CD14-positive monocyte (primary cell): Measurements from ENCODE around the gene RALGAPA1. TPM values are rescaled to one million over a fixed set of nuclear protein-coding genes. Genes with fewer than 3 reads are reported as not detected.

Experiments used
- DNase-seq, 3 donors: peaks; one replicate each; pipeline ENCODE4 v3.0.0-alpha.2; 2011 to 2022
- H2AFZ ChIP-seq: 2 replicates; pipeline ENCODE4 v1.6.0; 2012; ENCODE audit warnings: mild to moderate bottlenecking, low read depth, low read length, inconsistent platforms; ENCODE audit not compliant: insufficient read depth, poor library complexity, severe bottlenecking
- H3K27ac ChIP-seq, 2 donors: 1 replicate in 1 of 2; 2 replicates in 1 of 2; pipeline ENCODE4 v1.5.1; 2012 to 2013; ENCODE audit warnings: low read length in 2 of 2, control low read depth in 1 of 2, inconsistent platforms in 1 of 2, low read depth in 1 of 2, mild to moderate bottlenecking in 1 of 2
- H3K27me3 ChIP-seq, 2 donors: one replicate each; pipeline versions ENCODE4 v1.6.0 to v1.6.1; 2011 to 2013; ENCODE audit warnings: low read length in 2 of 2; ENCODE audit not compliant: control insufficient read depth in 2 of 2, insufficient read depth in 2 of 2
- H3K36me3 ChIP-seq, 2 donors: replicated peaks in 1 of 2; 1 replicate in 1 of 2; 2 replicates in 1 of 2; pipeline versions ENCODE4 v1.5.1 to v1.6.1; 2012 to 2013; ENCODE audit warnings: low read length in 2 of 2, control low read depth in 1 of 2, inconsistent platforms in 1 of 2, mild to moderate bottlenecking in 1 of 2; ENCODE audit not compliant: insufficient read depth in 2 of 2, control insufficient read depth in 1 of 2
- H3K4me1 ChIP-seq, 2 donors: 1 replicate in 1 of 2; 2 replicates in 1 of 2; pipeline versions ENCODE4 v1.5.1 to v1.6.1; 2012 to 2013; ENCODE audit warnings: low read length in 2 of 2, control low read depth in 1 of 2, inconsistent platforms in 1 of 2, mild to moderate bottlenecking in 1 of 2, moderate library complexity in 1 of 2; ENCODE audit not compliant: insufficient read depth in 2 of 2, control insufficient read depth in 1 of 2
- H3K4me2 ChIP-seq: replicated peaks from 2 replicates; pipeline ENCODE3; 2012; ENCODE audit warnings: low read length, moderate library complexity, mild to moderate bottlenecking; ENCODE audit not compliant: poor library complexity, severe bottlenecking; ENCODE audit errors: extremely low read depth
- H3K4me3 ChIP-seq, 3 experiments: fragments of 200-600 bp in 1 of 3; sonication (generic) in 1 of 3; replicated peaks in 1 of 3; 1 replicate in 2 of 3; 2 replicates in 1 of 3; pipeline ENCODE4 v1.5.1; 2011 to 2013; ENCODE audit warnings: low read length in 3 of 3, mild to moderate bottlenecking in 3 of 3, control low read depth in 2 of 3, low read depth in 2 of 3, inconsistent platforms in 1 of 3, moderate library complexity in 1 of 3
- H3K79me2 ChIP-seq: 2 replicates; pipeline ENCODE4 v1.6.0; 2012; ENCODE audit warnings: mild to moderate bottlenecking, control low read depth, inconsistent platforms, low read length, moderate library complexity; ENCODE audit not compliant: insufficient read depth
- H3K9ac ChIP-seq: 2 replicates; pipeline ENCODE4 v1.6.0; 2017; ENCODE audit warnings: low read length, mild to moderate bottlenecking; ENCODE audit not compliant: insufficient read depth, poor library complexity, severe bottlenecking
- H3K9me3 ChIP-seq, 2 donors: replicated peaks in 1 of 2; 1 replicate in 1 of 2; 2 replicates in 1 of 2; pipeline versions ENCODE4 v1.5.1 to v1.6.1; 2012 to 2013; ENCODE audit warnings: low read length in 2 of 2, control low read depth in 1 of 2; ENCODE audit not compliant: control insufficient read depth in 1 of 2, insufficient read depth in 1 of 2
- H4K20me1 ChIP-seq: 2 replicates; pipeline ENCODE4 v1.6.0; 2012; ENCODE audit warnings: mild to moderate bottlenecking, low read length, control low read depth, moderate library complexity; ENCODE audit not compliant: insufficient read depth
- H3K27ac Mint-ChIP-seq, 7 donors: one replicate each; pipeline ENCODE4 v1.8.0; 2020; ENCODE audit warnings: mild to moderate bottlenecking in 7 of 7, mixed read lengths in 7 of 7, moderate library complexity in 6 of 7, inconsistent platforms in 2 of 7
- H3K27me3 Mint-ChIP-seq, 3 donors: one replicate each; pipeline ENCODE4 v1.8.0; 2021 to 2022; ENCODE audit warnings: low read depth in 3 of 3, mild to moderate bottlenecking in 3 of 3, mixed read lengths in 3 of 3, moderate library complexity in 3 of 3, inconsistent platforms in 1 of 3
- H3K36me3 Mint-ChIP-seq, 2 donors: one replicate each; pipeline ENCODE4 v1.8.0; 2020; ENCODE audit warnings: mixed read lengths in 2 of 2, inconsistent platforms in 1 of 2, mild to moderate bottlenecking in 1 of 2
- H3K4me1 Mint-ChIP-seq: one replicate; pipeline ENCODE4 v1.8.0; 2020; ENCODE audit warnings: mild to moderate bottlenecking, mixed read lengths
- H3K4me3 Mint-ChIP-seq, 2 donors: one replicate each; pipeline ENCODE4 v1.8.0; 2020; ENCODE audit warnings: mild to moderate bottlenecking in 2 of 2, mixed read lengths in 2 of 2, moderate library complexity in 1 of 2
- H3K9me3 Mint-ChIP-seq, 7 donors: one replicate each; pipeline ENCODE4 v1.8.0; 2020 to 2022; ENCODE audit warnings: mixed read lengths in 7 of 7, mild to moderate bottlenecking in 6 of 7, moderate library complexity in 6 of 7, inconsistent platforms in 2 of 7
- WGBS: methylation state at CpG from one replicate; pipeline ENCODE4 v1.1.5; 2013; ENCODE audit warnings: missing lambda C conversion rate; ENCODE audit not compliant: insufficient coverage; 5-methylcytosine and 5-hydroxymethylcytosine counted together
- intact Hi-C, 2 donors: fragments of 100-400 bp; cut with micrococcal nuclease; formaldehyde crosslinking; loops; one replicate each; pipeline versions ENCODE4 v1.15.0 to v1.15.1; 2023
- polyA plus RNA-seq, 3 donors: library from polyadenylated mRNA; depleted of rRNA in 1 of 3; unstranded in 2 of 3; stranded (reverse) in 1 of 3; fragments of 300-500 nt in 2 of 3; fragments of >200 nt in 1 of 3; fragmentation: Illumina TruSeq in 2 of 3; gene quantifications; 1 replicate in 2 of 3; 2 replicates in 1 of 3; pipeline ENCODE4 v1.2.3, GENCODE V29; 2012 to 2021
- TF ChIP-seq, protein P1 (sequence below): fragments of 200-600 bp; IDR thresholded peaks from one replicate; pipeline ENCODE4 v1.8.0; 2022; ENCODE audit warnings: antibody characterized with exemption, mild to moderate bottlenecking

Gene RALGAPA1
- polyA plus RNA-seq, 3 donors, result 3.2 to 7.4 (median 4.1) TPM

DNA sequence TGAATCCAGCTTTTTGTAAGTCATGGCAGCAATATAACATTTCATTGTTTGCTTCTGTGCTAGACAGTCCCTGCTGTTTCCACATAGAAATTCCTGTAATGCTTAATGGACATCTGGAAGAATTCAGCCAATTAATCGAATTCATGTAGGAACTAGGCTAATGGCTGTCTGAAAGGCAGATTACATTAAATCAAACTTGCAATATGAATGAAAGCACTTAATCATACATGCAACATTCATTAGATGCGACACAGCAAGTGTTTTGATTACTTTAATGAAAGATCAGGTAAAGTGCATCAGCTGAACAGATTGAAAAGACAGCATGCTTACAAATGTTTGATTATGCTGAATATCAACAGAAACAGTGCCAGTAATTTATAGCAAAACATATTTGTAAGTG, 299.2 kb downstream of the RALGAPA1 start:
- H3K27me3 Mint-ChIP-seq, result peaks cover 0 to 3% (median 3%) of the 10 kb centered on the region in 3 donors

DNA sequence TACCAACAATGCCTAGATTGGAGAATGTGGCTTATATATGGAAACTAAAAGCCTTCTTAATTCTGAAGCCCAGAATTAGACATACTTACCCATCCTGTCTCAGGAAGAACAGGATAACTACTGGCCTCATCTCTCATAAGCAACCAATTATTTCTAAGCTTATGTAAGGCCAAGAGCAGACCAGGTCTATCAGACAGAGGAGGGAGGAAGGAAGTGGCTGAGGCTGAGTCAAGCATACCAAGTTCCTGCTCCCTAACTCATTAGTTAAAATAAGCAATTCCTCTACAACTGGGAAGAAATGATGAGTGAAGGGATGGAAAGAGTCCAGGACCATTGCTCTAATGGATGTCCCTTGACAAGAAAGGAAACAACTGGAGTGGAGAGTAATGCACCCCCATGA, 302.2 kb downstream of the RALGAPA1 start:
- Mint-ChIP-seq H3K27ac (no peak overlapping the region), H3K4me1 (no peaks in the 10 kb centered on the region), H3K36me3 (no peaks in the 10 kb centered on the region), H3K27me3 (peaks cover 3 to 4% (median 4%) of the 10 kb centered on the region in 3 donors), H3K4me3 (no peak overlapping the region), H3K9me3 (peaks cover 0 to 2% (median 0%) of the 10 kb centered on the region in 7 donors)
- DNase-seq, result no peak
- intact Hi-C loops, result no loop called here
- no peaks in the 10 kb centered on the region for H3K9me3 ChIP-seq
- H3K4me2 ChIP-seq, result no peak overlapping the region
- no peaks in the 10 kb centered on the region for H3K27me3 ChIP-seq
- H3K27ac ChIP-seq, result no peak overlapping the region
- H3K4me1 ChIP-seq, result no peaks in the 10 kb centered on the region
- H3K36me3 ChIP-seq, result no peaks in the 10 kb centered on the region
- H4K20me1 ChIP-seq, result no peaks in the 10 kb centered on the region
- no peak overlapping the region for H3K4me3 ChIP-seq
- TF ChIP-seq, protein P1, sequence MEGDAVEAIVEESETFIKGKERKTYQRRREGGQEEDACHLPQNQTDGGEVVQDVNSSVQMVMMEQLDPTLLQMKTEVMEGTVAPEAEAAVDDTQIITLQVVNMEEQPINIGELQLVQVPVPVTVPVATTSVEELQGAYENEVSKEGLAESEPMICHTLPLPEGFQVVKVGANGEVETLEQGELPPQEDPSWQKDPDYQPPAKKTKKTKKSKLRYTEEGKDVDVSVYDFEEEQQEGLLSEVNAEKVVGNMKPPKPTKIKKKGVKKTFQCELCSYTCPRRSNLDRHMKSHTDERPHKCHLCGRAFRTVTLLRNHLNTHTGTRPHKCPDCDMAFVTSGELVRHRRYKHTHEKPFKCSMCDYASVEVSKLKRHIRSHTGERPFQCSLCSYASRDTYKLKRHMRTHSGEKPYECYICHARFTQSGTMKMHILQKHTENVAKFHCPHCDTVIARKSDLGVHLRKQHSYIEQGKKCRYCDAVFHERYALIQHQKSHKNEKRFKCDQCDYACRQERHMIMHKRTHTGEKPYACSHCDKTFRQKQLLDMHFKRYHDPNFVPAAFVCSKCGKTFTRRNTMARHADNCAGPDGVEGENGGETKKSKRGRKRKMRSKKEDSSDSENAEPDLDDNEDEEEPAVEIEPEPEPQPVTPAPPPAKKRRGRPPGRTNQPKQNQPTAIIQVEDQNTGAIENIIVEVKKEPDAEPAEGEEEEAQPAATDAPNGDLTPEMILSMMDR, result no peak
- H3K79me2 ChIP-seq, result no peaks in the 10 kb centered on the region
- H3K9ac ChIP-seq, result no peak overlapping the region
- no peak overlapping the region for H2AFZ ChIP-seq

More for the DNA sequence above, 299.2 kb downstream of the RALGAPA1 start:
- peaks cover 0 to 2% (median 0%) of the 10 kb centered on the region in 7 donors for H3K9me3 Mint-ChIP-seq
- Histone ChIP-seq H3K79me2 (no peaks in the 10 kb centered on the region), H3K4me2 (no peak overlapping the region), H3K27ac (no peak overlapping the region), H3K4me1 (no peaks in the 10 kb centered on the region), H3K27me3 (no peaks in the 10 kb centered on the region), H3K36me3 (no peaks in the 10 kb centered on the region), H3K9me3 (no peaks in the 10 kb centered on the region), H4K20me1 (no peaks in the 10 kb centered on the region), H2AFZ (no peak overlapping the region), H3K4me3 (no peak overlapping the region), H3K9ac (no peak overlapping the region)
- H3K4me1 Mint-ChIP-seq, result no peaks in the 10 kb centered on the region
- H3K4me3 Mint-ChIP-seq, result no peak overlapping the region
- TF ChIP-seq, protein P1, result no peak
- no peak for DNase-seq
- intact Hi-C loops, result no loop called here
- H3K27ac Mint-ChIP-seq, result no peak overlapping the region
- no CpG with 5 or more reads among the region's 2 CpGs for WGBS
- no peaks in the 10 kb centered on the region for H3K36me3 Mint-ChIP-seq
